ENCODE results near the gene CFAP20DC. TPM values are rescaled to one million over a fixed set of nuclear protein-coding genes. Genes with fewer than 3 reads are reported as not detected.

CFAP20DC gene
- polyA plus RNA-seq, 2 of the 4 experiments (the other 2 are of a cell fraction): 2.5 to 6.0 TPM

DNA sequence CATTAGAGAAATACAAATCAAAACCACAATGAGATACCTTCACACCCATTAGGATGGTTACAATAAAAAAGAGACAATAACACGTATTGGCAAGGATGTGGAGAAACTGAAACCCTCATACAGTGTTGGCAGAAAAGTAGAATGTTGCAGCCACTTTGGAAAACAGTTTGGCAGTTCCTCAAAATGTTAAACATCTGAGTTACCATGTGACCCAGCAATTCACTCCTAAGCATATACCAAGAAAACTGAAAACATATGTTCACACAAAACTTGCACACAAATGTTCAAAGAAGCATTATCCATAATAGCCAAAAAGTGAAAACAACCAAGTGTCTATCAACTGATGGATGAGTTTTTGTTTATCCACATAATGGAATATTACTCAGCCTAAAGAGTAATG lies 216.3 kb downstream of the CFAP20DC start:
- Histone ChIP-seq H3K4me3 (no peak overlapping the region), H3K9me3 (no peaks in the 10 kb centered on the region), H3K4me2 (no peak overlapping the region), H3K27ac (no peak overlapping the region), H3K4me1 (no peaks in the 10 kb centered on the region)
- no peak for ATAC-seq
- POLR2A ChIA-PET: no interaction called here
- 22% methylated on average over 1 of the region's 1 CpG for WGBS (ENCODE audit: missing lambda C conversion rate)
- TF ChIP-seq, protein P1, sequence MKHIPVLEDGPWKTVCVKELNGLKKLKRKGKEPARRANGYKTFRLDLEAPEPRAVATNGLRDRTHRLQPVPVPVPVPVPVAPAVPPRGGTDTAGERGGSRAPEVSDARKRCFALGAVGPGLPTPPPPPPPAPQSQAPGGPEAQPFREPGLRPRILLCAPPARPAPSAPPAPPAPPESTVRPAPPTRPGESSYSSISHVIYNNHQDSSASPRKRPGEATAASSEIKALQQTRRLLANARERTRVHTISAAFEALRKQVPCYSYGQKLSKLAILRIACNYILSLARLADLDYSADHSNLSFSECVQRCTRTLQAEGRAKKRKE (CRISPR knock-in tag; IDR thresholded peaks at IDR 0.05; ENCODE audit: low read depth): no peak
- TF ChIP-seq TP53 (CRISPR knock-in tag; IDR thresholded peaks at IDR 0.05) (no peak), CBX8 (IDR thresholded peaks at IDR 0.05) (no peak), ESRRA (IDR thresholded peaks at IDR 0.05; ENCODE audit: borderline replicate concordance, low read length) (no peak), FOSB (CRISPR knock-in tag; IDR thresholded peaks at IDR 0.05) (no peak), HOXB13 (CRISPR knock-in tag; IDR thresholded peaks at IDR 0.05; ENCODE audit: low read depth) (no peak), FOXS1 (CRISPR knock-in tag; IDR thresholded peaks at IDR 0.05) (no peak), CBX2 (IDR thresholded peaks at IDR 0.05; ENCODE audit: borderline replicate concordance, low read depth) (no peak), SREBF2 (IDR thresholded peaks at IDR 0.05) (no peak), MAFK (IDR thresholded peaks at IDR 0.05; ENCODE audit: partially characterized antibody) (no peak), EHMT2 (IDR thresholded peaks at IDR 0.05; ENCODE audit: low read depth) (no peak), CHD4 (IDR thresholded peaks at IDR 0.05; ENCODE audit: borderline replicate concordance) (no peak), RNF2 (IDR thresholded peaks at IDR 0.05; ENCODE audit: borderline replicate concordance, low read depth) (no peak), JUNB (IDR thresholded peaks at IDR 0.05) (no peak), RARB (CRISPR knock-in tag; IDR thresholded peaks at IDR 0.05) (no peak), KDM1A (IDR thresholded peaks at IDR 0.05; ENCODE audit: low read depth) (no peak), POLR2AphosphoS2 (conservative IDR thresholded peaks at IDR 0.05; ENCODE audit: low read length) (no peak), EHF (CRISPR knock-in tag; IDR thresholded peaks at IDR 0.05) (no peak)
- TF ChIP-seq, protein P2, sequence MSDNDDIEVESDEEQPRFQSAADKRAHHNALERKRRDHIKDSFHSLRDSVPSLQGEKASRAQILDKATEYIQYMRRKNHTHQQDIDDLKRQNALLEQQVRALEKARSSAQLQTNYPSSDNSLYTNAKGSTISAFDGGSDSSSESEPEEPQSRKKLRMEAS (IDR thresholded peaks at IDR 0.05): no peak
- DNase-seq (ENCODE audit: low read depth in 1 of 2, low spot score in 1 of 2): no peak
- FAIRE-seq: no peak
- CTCF ChIA-PET: no interaction called here

DNA sequence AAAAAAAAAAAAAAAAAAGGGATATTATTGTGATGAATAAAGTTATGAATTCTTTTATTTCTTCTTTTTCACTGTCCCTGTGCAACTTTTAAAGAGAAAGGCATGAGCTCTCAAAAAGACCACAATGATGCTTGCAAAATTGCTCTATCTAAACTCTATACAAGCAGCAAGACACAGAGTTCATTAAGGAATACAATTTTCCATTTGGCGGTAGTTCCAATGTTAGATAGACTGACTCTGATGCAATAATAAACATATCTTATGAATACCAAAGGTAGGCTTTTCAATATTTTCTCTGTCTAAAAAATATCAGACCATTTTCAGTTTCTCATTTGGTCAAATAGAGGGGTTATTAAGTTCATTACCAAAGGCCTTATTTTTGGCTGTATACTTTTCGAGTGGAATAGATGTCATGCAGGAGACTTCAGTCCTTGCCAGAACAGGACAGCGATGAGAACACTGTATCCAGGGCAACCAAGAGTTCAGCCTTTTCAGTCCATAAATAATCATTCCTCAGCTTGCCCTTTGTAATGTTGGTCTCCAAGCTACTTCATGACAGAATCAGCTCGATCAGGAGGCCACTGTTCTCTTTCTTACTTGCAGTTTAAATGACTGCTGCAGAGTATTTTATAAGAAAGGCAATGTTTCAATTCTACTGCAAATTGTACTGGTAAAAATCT lies 220.4 kb downstream of the CFAP20DC start:
- WGBS (ENCODE audit: missing lambda C conversion rate): 49% methylated on average over 4 of the region's 4 CpGs
- no peaks in the 10 kb centered on the region for H3K9me3 ChIP-seq
- ChIA-PET CTCF (no interaction called here), POLR2A (no interaction called here)
- H3K4me3 ChIP-seq: no peak overlapping the region
- H3K4me1 ChIP-seq: 0 out of 3 replicates have a peak, but pooled peaks cover 4% of the 10 kb centered on the region
- TF ChIP-seq CBX2 (IDR thresholded peaks at IDR 0.05; ENCODE audit: borderline replicate concordance, low read depth) (no peak), JUNB (IDR thresholded peaks at IDR 0.05) (no peak), MAZ (IDR thresholded peaks at IDR 0.05; ENCODE audit: borderline replicate concordance, low read depth, low read length) (no peak), NR3C1 (IDR thresholded peaks at IDR 0.05) (no peak), RARB (CRISPR knock-in tag; IDR thresholded peaks at IDR 0.05) (no peak), HEYL (CRISPR knock-in tag; IDR thresholded peaks at IDR 0.05) (no peak)
- TF ChIP-seq, protein P3, sequence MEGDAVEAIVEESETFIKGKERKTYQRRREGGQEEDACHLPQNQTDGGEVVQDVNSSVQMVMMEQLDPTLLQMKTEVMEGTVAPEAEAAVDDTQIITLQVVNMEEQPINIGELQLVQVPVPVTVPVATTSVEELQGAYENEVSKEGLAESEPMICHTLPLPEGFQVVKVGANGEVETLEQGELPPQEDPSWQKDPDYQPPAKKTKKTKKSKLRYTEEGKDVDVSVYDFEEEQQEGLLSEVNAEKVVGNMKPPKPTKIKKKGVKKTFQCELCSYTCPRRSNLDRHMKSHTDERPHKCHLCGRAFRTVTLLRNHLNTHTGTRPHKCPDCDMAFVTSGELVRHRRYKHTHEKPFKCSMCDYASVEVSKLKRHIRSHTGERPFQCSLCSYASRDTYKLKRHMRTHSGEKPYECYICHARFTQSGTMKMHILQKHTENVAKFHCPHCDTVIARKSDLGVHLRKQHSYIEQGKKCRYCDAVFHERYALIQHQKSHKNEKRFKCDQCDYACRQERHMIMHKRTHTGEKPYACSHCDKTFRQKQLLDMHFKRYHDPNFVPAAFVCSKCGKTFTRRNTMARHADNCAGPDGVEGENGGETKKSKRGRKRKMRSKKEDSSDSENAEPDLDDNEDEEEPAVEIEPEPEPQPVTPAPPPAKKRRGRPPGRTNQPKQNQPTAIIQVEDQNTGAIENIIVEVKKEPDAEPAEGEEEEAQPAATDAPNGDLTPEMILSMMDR (IDR thresholded peaks at IDR 0.05): no peak
- FAIRE-seq (no peak), ATAC-seq (no peak), DNase-seq (ENCODE audit: low read depth in 1 of 2, low spot score in 1 of 2) (no peak)
- no peak overlapping the region for H3K27ac ChIP-seq
- no peak overlapping the region for H3K4me2 ChIP-seq

Data from A549 (cell line).